Upper lobe of right lung (tissue), 1 donor: Measurements from ENCODE around the gene SNED1. TPM values are rescaled to one million over a fixed set of nuclear protein-coding genes. Genes with fewer than 3 reads are reported as not detected.

Experiments used
- ATAC-seq: fragments of 200-7000 bp; cut with Tn5 transposase; one replicate; pipeline ENCODE4 v1.9.1; 2020; ENCODE audit warnings: mild to moderate bottlenecking, moderate library complexity
- DNase-seq: peaks from one replicate; pipeline ENCODE4 v3.0.0-alpha.2; 2020
- H3K27ac ChIP-seq: fragments of 200-600 bp; one replicate; pipeline ENCODE4 v1.8.0; 2022
- H3K27me3 ChIP-seq: fragments of 200-600 bp; one replicate; pipeline ENCODE4 v1.8.0; 2022; ENCODE audit warnings: mild to moderate bottlenecking
- H3K36me3 ChIP-seq: fragments of 200-600 bp; one replicate; pipeline ENCODE4 v1.8.0; 2022
- H3K4me1 ChIP-seq: fragments of 200-600 bp; one replicate; pipeline ENCODE4 v1.8.0; 2022
- H3K4me3 ChIP-seq: fragments of 200-600 bp; one replicate; pipeline ENCODE4 v1.8.0; 2022; ENCODE audit warnings: mild to moderate bottlenecking
- H3K9me3 ChIP-seq: fragments of 200-600 bp; one replicate; pipeline ENCODE4 v1.8.0; 2022
- CTCF ChIP-seq: fragments of 200-600 bp; IDR thresholded peaks from one replicate; pipeline ENCODE4 v1.8.0; 2022; ENCODE audit warnings: antibody characterized with exemption
- intact Hi-C: fragments of 100-400 bp; cut with DNase I; formaldehyde crosslinking; loops from one replicate; pipeline ENCODE4 v1.11.0; 2022
- total RNA-seq: library from RNA; stranded (reverse); fragmentation: NEBNext Ultra II Directional; extraction: Animal tissue kit (Norgen Biotek cat#: 25700); gene quantifications from one replicate; pipeline ENCODE4 v1.2.1, GENCODE V29; 2021
- donor health status: DM: no; HTN: yes; CAD: no; lungs with severe emphysema.

Gene SNED1
- total RNA-seq, 1 donor from 2014 or later = 38.4 TPM

- H3K27ac ChIP-seq = no peak overlapping the region
- H3K4me1 ChIP-seq = no peaks in the 10 kb centered on the region
- ATAC-seq = no peak
- H3K36me3 ChIP-seq = peaks cover 67% of the 10 kb centered on the region
- H3K9me3 ChIP-seq = no peaks in the 10 kb centered on the region
- no peak for TF ChIP-seq CTCF
- intact Hi-C loops = no loop called here
- no peak for DNase-seq
- no peaks in the 10 kb centered on the region for H3K27me3 ChIP-seq
- H3K4me3 ChIP-seq = no peak overlapping the region
Observed at GRCh38 chr2:241050624-241051577, 52.5 kb downstream of the SNED1 start.

GRCh38 chr2:241051578-241052487, 53.4 kb downstream of the SNED1 start:
- ATAC-seq (no peak), DNase-seq (no peak)
- Histone ChIP-seq H3K9me3 (no peaks in the 10 kb centered on the region), H3K27ac (no peak overlapping the region), H3K27me3 (no peaks in the 10 kb centered on the region), H3K4me3 (no peak overlapping the region), H3K36me3 (peaks cover 67% of the 10 kb centered on the region), H3K4me1 (no peaks in the 10 kb centered on the region)
- TF ChIP-seq CTCF = no peak
- intact Hi-C loops = no loop called here

- ATAC-seq (peak; percentile 31), DNase-seq (no peak)
- no peak overlapping the region for H3K4me3 ChIP-seq
- H3K27me3 ChIP-seq = no peaks in the 10 kb centered on the region
- intact Hi-C loops = no loop called here
- H3K36me3 ChIP-seq = peaks cover 67% of the 10 kb centered on the region
- no peak for TF ChIP-seq CTCF
- H3K9me3 ChIP-seq = no peaks in the 10 kb centered on the region
- no peaks in the 10 kb centered on the region for H3K4me1 ChIP-seq
- H3K27ac ChIP-seq = no peak overlapping the region
Observed at GRCh38 chr2:241052677-241053360, 54.4 kb downstream of the SNED1 start.

- DNase-seq = no peak
- no peaks in the 10 kb centered on the region for H3K4me1 ChIP-seq
- H3K27ac ChIP-seq = no peak overlapping the region
- no peak overlapping the region for H3K4me3 ChIP-seq
- ATAC-seq = no peak
- H3K36me3 ChIP-seq = peaks cover 60% of the 10 kb centered on the region
- H3K9me3 ChIP-seq = no peaks in the 10 kb centered on the region
- H3K27me3 ChIP-seq = no peaks in the 10 kb centered on the region
- TF ChIP-seq CTCF = no peak
- intact Hi-C loops = no loop called here
Observed at GRCh38 chr2:241053576-241054251, 55.3 kb downstream of the SNED1 start.

- no peak overlapping the region for H3K4me3 ChIP-seq
- no peak overlapping the region for H3K27ac ChIP-seq
- no peak for DNase-seq
- ATAC-seq = peak; percentile 6
- no peak for TF ChIP-seq CTCF
- no peaks in the 10 kb centered on the region for H3K9me3 ChIP-seq
- intact Hi-C loops = no loop called here
- peaks cover 8% of the 10 kb centered on the region for H3K4me1 ChIP-seq
- H3K36me3 ChIP-seq = no peaks in the 10 kb centered on the region
- no peaks in the 10 kb centered on the region for H3K27me3 ChIP-seq
Observed at GRCh38 chr2:241061275-241061674, 62.9 kb downstream of the SNED1 start.
